B cell (primary cell): ENCODE measurements around the gene GCN1. TPM values are rescaled to one million over a fixed set of nuclear protein-coding genes. Genes with fewer than 3 reads are reported as not detected.

ENCODE experiments used
- ATAC-seq: fragments of 200-7000 bp; cut with Tn5 transposase; one replicate; pipeline ENCODE4 v1.10.0; 2021; ENCODE audit warnings: low read depth, mild to moderate bottlenecking, moderate number of reproducible peaks, moderate library complexity
- CTCF ChIA-PET: fragments of 350-600 bp; sonication (Branson Sonifier 250); formaldehyde crosslinking; loops from one replicate; lab custom pipeline; 2021; ENCODE audit warnings: antibody characterized with exemption, inconsistent platforms; lab: Charles Lee
- POLR2A ChIA-PET: fragments of 350-600 bp; sonication (Branson Sonifier 250); formaldehyde crosslinking; loops from one replicate; lab custom pipeline; 2021; ENCODE audit warnings: antibody characterized with exemption; lab: Charles Lee
- DNase-seq: peaks from one replicate; pipeline ENCODE4 v3.0.0; 2013
- H2AFZ ChIP-seq: 2 replicates; pipeline ENCODE4 v1.6.1; 2012; ENCODE audit warnings: mild to moderate bottlenecking, low read depth, low read length; ENCODE audit not compliant: insufficient read depth, poor library complexity, severe bottlenecking
- H3K27ac ChIP-seq, 2 donors: 1 replicate in 1 of 2; 2 replicates in 1 of 2; pipeline ENCODE4 v1.5.1; 2012 to 2013; ENCODE audit warnings: low read length in 2 of 2, mild to moderate bottlenecking in 2 of 2, moderate library complexity in 1 of 2
- H3K27me3 ChIP-seq, 4 experiments: fragments of 200-600 bp in 1 of 4; sonication (generic) in 1 of 4; replicated peaks in 1 of 4; 1 replicate in 2 of 4; 2 replicates in 2 of 4; pipeline versions ENCODE4 v1.6.1 to v1.7.0; 2013 to 2016; ENCODE audit warnings: low read length in 3 of 4, mild to moderate bottlenecking in 2 of 4, mixed read lengths in 1 of 4, moderate library complexity in 1 of 4; ENCODE audit not compliant: insufficient read depth in 4 of 4, control insufficient read depth in 3 of 4; ENCODE audit errors: control extremely low read depth in 1 of 4
- H3K36me3 ChIP-seq, 2 experiments: replicated peaks in 1 of 2; 1 replicate in 1 of 2; 2 replicates in 1 of 2; pipeline versions ENCODE4 v1.6.1 to v1.7.1; 2013; ENCODE audit warnings: low read length in 1 of 2; ENCODE audit not compliant: insufficient read depth in 2 of 2, control insufficient read depth in 1 of 2; ENCODE audit errors: control extremely low read depth in 1 of 2, extremely low read depth in 1 of 2
- H3K4me1 ChIP-seq, 2 donors: fragments of 200-600 bp in 1 of 2; sonication (generic) in 1 of 2; 1 replicate in 1 of 2; 2 replicates in 1 of 2; pipeline versions ENCODE4 v1.5.1 to v1.6.1; 2013 to 2017; ENCODE audit warnings: low read length in 2 of 2; ENCODE audit not compliant: control insufficient read depth in 2 of 2, insufficient read depth in 2 of 2
- H3K4me2 ChIP-seq: replicated peaks from 2 replicates; pipeline ENCODE3; 2012; ENCODE audit warnings: mild to moderate bottlenecking, low read depth, low read length; ENCODE audit not compliant: poor library complexity, severe bottlenecking
- H3K4me3 ChIP-seq, 5 experiments: fragments of 200-600 bp in 1 of 5; sonication (generic) in 1 of 5; 1 replicate in 3 of 5; 2 replicates in 2 of 5; pipeline versions ENCODE4 v1.5.1 to v1.7.0; 2011 to 2016; ENCODE audit warnings: low read length in 4 of 5, mild to moderate bottlenecking in 4 of 5, low read depth in 2 of 5, control low read depth in 1 of 5, moderate library complexity in 1 of 5; ENCODE audit not compliant: insufficient read depth in 1 of 5; ENCODE audit errors: control extremely low read depth in 1 of 5, extremely low read depth in 1 of 5
- H3K79me2 ChIP-seq: fragments of 200-600 bp; sonication (generic); one replicate; pipeline ENCODE4 v1.6.0; 2016; ENCODE audit warnings: low read length; ENCODE audit not compliant: control insufficient read depth, insufficient read depth
- H3K9ac ChIP-seq: fragments of 200-600 bp; sonication (generic); 2 replicates; pipeline ENCODE4 v1.6.1; 2017; ENCODE audit warnings: mild to moderate bottlenecking, low read length, moderate library complexity
- H3K9me3 ChIP-seq, 3 donors: one replicate each; pipeline versions ENCODE4 v1.6.1 to v1.7.1; 2013; ENCODE audit warnings: low read length in 2 of 3; ENCODE audit not compliant: control insufficient read depth in 2 of 3, insufficient read depth in 1 of 3; ENCODE audit errors: control extremely low read depth in 1 of 3
- H4K20me1 ChIP-seq: 2 replicates; pipeline ENCODE4 v1.6.0; 2012; ENCODE audit warnings: mild to moderate bottlenecking, low read length; ENCODE audit not compliant: insufficient read depth, control insufficient read depth, poor library complexity, severe bottlenecking
- H3K27ac Mint-ChIP-seq: one replicate; pipeline ENCODE4 v1.8.0; 2021; ENCODE audit warnings: mixed read lengths
- H3K27me3 Mint-ChIP-seq: one replicate; pipeline ENCODE4 v1.8.0; 2021; ENCODE audit warnings: mixed read lengths
- H3K4me1 Mint-ChIP-seq: one replicate; pipeline ENCODE4 v1.8.0; 2021; ENCODE audit warnings: mixed read lengths
- H3K4me3 Mint-ChIP-seq: one replicate; pipeline ENCODE4 v1.8.0; 2021; ENCODE audit warnings: mixed read lengths
- H3K9me3 Mint-ChIP-seq: one replicate; pipeline ENCODE4 v1.8.0; 2022; ENCODE audit warnings: mixed read lengths; ENCODE audit not compliant: insufficient read depth
- EZH2 ChIP-seq: IDR thresholded peaks from 2 replicates; pipeline ENCODE4 v1.6.1; 2012; ENCODE audit warnings: borderline replicate concordance, low read depth, mild to moderate bottlenecking, moderate library complexity, low read length; ENCODE audit not compliant: insufficient read depth, poor library complexity, severe bottlenecking
- WGBS: methylation state at CpG from one replicate; pipeline ENCODE4 v1.1.5; 2013; ENCODE audit warnings: missing lambda C conversion rate; ENCODE audit not compliant: insufficient coverage; 5-methylcytosine and 5-hydroxymethylcytosine counted together
- intact Hi-C: fragments of 100-400 bp; cut with micrococcal nuclease; formaldehyde crosslinking; loops from one replicate; pipeline ENCODE4 v1.10.0; 2022
- polyA plus RNA-seq: library from polyadenylated mRNA; depleted of rRNA; stranded (reverse); fragments of >200 nt; gene quantifications from 2 replicates; pipeline ENCODE4 v1.2.3, GENCODE V29; 2012
- total RNA-seq, 2 donors: library from RNA; stranded (reverse); fragments of 120-200 nt in 1 of 2; gene quantifications; 1 replicate in 1 of 2; 2 replicates in 1 of 2; pipeline versions ENCODE4 v1.2.3 to v1.2.4, GENCODE V29; 2013 to 2022
- TF ChIP-seq, protein P1 (sequence below): fragments of 200-600 bp; IDR thresholded peaks from one replicate; pipeline ENCODE4 v1.8.0; 2022; ENCODE audit warnings: antibody characterized with exemption, mild to moderate bottlenecking

Gene GCN1
- total and polyA plus RNA-seq, 2 donors (not counting 1 experiment from before 2014, with no cell fraction given) = 41.3 to 127 TPM

DNA sequence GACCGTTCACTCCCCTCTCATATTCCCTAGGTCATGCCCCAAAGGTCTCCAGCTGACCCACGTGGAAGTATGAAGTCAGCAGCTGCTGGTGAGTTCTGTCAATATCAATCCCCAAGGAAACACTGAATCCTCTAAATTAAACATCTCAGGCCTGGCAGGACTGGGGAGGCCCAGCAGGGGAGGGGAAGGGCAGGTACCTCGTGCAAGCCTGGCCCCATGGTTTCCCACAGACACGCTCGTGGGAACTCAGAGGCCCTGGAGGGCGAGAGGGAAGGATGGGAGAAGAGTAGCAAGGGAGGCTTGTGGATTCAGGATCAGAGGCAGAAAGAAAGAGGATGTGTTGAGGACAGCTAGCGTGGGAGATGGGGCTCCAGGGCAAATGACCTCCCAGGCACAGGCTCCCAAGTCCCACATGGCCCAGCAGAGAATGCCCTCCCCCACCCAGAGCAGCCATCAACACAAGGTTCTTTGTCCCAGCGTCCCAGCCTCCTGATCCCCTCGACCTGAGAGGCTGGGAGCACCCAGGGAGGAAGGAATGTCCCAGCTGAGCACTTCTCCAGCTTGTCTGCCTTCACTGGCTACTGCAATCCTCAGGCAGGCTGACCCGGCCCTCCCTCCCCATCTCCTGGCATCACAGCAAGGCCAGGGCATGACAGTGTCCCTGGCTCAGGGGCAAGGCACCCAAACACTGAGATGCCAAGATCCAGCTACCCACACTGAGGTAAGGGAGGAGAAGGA, 26.5 kb upstream of the GCN1 start:
- Histone ChIP-seq H3K36me3 (no peaks in the 10 kb centered on the region), H3K9ac (no peak overlapping the region), H3K9me3 (peaks cover 0 to 7% (median 0%) of the 10 kb centered on the region in 3 donors), H4K20me1 (no peaks in the 10 kb centered on the region), H3K27me3 (peaks cover 0 to 28% (median 4%) of the 10 kb centered on the region in 4 experiments), H3K4me2 (no peak overlapping the region), H3K79me2 (no peaks in the 10 kb centered on the region), H2AFZ (no peak overlapping the region), H3K4me1 (peaks cover 16 to 19% of the 10 kb centered on the region in 2 donors), H3K4me3 (no peak overlapping the region), H3K27ac (no peak overlapping the region)
- ATAC-seq = no peak
- intact Hi-C loops = no loop called here
- TF ChIP-seq, protein P1, sequence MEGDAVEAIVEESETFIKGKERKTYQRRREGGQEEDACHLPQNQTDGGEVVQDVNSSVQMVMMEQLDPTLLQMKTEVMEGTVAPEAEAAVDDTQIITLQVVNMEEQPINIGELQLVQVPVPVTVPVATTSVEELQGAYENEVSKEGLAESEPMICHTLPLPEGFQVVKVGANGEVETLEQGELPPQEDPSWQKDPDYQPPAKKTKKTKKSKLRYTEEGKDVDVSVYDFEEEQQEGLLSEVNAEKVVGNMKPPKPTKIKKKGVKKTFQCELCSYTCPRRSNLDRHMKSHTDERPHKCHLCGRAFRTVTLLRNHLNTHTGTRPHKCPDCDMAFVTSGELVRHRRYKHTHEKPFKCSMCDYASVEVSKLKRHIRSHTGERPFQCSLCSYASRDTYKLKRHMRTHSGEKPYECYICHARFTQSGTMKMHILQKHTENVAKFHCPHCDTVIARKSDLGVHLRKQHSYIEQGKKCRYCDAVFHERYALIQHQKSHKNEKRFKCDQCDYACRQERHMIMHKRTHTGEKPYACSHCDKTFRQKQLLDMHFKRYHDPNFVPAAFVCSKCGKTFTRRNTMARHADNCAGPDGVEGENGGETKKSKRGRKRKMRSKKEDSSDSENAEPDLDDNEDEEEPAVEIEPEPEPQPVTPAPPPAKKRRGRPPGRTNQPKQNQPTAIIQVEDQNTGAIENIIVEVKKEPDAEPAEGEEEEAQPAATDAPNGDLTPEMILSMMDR = no peak
- TF ChIP-seq EZH2 = no peak
- H3K9me3 Mint-ChIP-seq = no peaks in the 10 kb centered on the region
- no peak overlapping the region for H3K4me3 Mint-ChIP-seq
- H3K27me3 Mint-ChIP-seq = peaks cover 12% of the 10 kb centered on the region
- ChIA-PET CTCF (interaction anchor here (3.9 kb wide), 1 partner anchor 8 kb away, joined by 28 read pairs; no protein-coding TSS in a partner anchor), POLR2A (interaction anchor here (1.2 kb wide), 1 partner anchor 21 kb away, joined by 3 read pairs; the partner anchor contains the start of gene RPLP0)
- H3K27ac Mint-ChIP-seq = no peak overlapping the region
- no peak for DNase-seq
- H3K4me1 Mint-ChIP-seq = peaks cover 14% of the 10 kb centered on the region
- 83% methylated on average over 7 of the region's 10 CpGs for WGBS
